Mammary epithelial cell (primary cell): ENCODE measurements around the gene FARS2.

ENCODE experiments used
- CTCF ChIP-seq, 2 donors: IDR thresholded peaks in 1 of 2; conservative IDR thresholded peaks in 1 of 2; 2 replicates each; pipeline ENCODE4 v1.5.1; 2011 to 2012; ENCODE audit warnings: inconsistent platforms in 2 of 2, low read length in 2 of 2, mild to moderate bottlenecking in 2 of 2, control low read depth in 1 of 2, low read depth in 1 of 2; ENCODE audit not compliant: insufficient read depth in 1 of 2; ENCODE audit errors: extremely low read depth in 1 of 2
- EZH2 ChIP-seq: IDR thresholded peaks from 2 replicates; pipeline ENCODE4 v1.6.1; 2012; ENCODE audit warnings: low read length, inconsistent platforms, borderline replicate concordance

- TF ChIP-seq CTCF (conservative IDR thresholded peaks at IDR 0.05 in 1 of 2, IDR thresholded peaks at IDR 0.05 in 1 of 2; ENCODE audit: extremely low read depth in 1 of 2, insufficient read depth in 1 of 2, low read depth in 1 of 2, low read length in 2 of 2) (no peak), EZH2 (no peak)
These were observed 298.3 kb downstream of the FARS2 start for GRCh38 chr6:5559651-5560050.
